HepG2 (cell line): ENCODE data around the gene SRP9. TPM values are rescaled to one million over a fixed set of nuclear protein-coding genes. Genes with fewer than 3 reads are reported as not detected.

Source experiments
- AKAP8 ChIP-seq: sonication (generic); formaldehyde crosslinking; IDR thresholded peaks from 2 replicates; pipeline ENCODE4 v1.5.1; 2020; ENCODE audit warnings: mild to moderate bottlenecking, missing genetic modification reagents
- HBP1 ChIP-seq: IDR thresholded peaks from 2 replicates; pipeline ENCODE4 v1.6.1; 2016; ENCODE audit warnings: low read depth, control low read depth
- KDM4B ChIP-seq: sonication (generic); formaldehyde crosslinking; IDR thresholded peaks from 2 replicates; pipeline ENCODE4 v1.4.0; 2020; ENCODE audit warnings: missing genetic modification reagents
- LCORL ChIP-seq, 2 experiments: fragments of 450-650 bp in 1 of 2; sonication (generic) in 1 of 2; formaldehyde crosslinking in 1 of 2; IDR thresholded peaks; 2 replicates each; pipeline versions ENCODE4 v1.5.0 to v1.6.1; 2017 to 2020; ENCODE audit warnings: antibody characterized with exemption in 1 of 2, missing genetic modification reagents in 1 of 2
- SOX6 ChIP-seq, 2 experiments: fragments of 450-650 bp in 1 of 2; sonication (generic) in 1 of 2; formaldehyde crosslinking in 1 of 2; IDR thresholded peaks; 2 replicates each; pipeline versions ENCODE4 v1.4.0 to v1.6.1; 2017 to 2020; ENCODE audit warnings: antibody characterized with exemption in 1 of 2, mild to moderate bottlenecking in 1 of 2, missing genetic modification reagents in 1 of 2
- TBL1XR1 ChIP-seq: fragments of 150-350 bp; IDR thresholded peaks from 2 replicates; pipeline ENCODE4 v1.6.1; 2014; ENCODE audit warnings: borderline replicate concordance, low read length; ENCODE audit not compliant: partially characterized antibody
- ZBTB20 ChIP-seq: sonication (generic); formaldehyde crosslinking; IDR thresholded peaks from 2 replicates; pipeline ENCODE4 v1.8.1; 2023; ENCODE audit warnings: missing genetic modification reagents, low read depth, mild to moderate bottlenecking, borderline replicate concordance
- ZNF281 ChIP-seq: sonication (generic); formaldehyde crosslinking; IDR thresholded peaks from 2 replicates; pipeline ENCODE4 v1.4.0; 2020; ENCODE audit warnings: missing genetic modification reagents, borderline replicate concordance
- ZNF543 ChIP-seq: sonication (generic); formaldehyde crosslinking; IDR thresholded peaks from 2 replicates; pipeline ENCODE4 v1.4.0; 2020; ENCODE audit warnings: mild to moderate bottlenecking, missing genetic modification reagents
- ZNF687 ChIP-seq: sonication (generic); formaldehyde crosslinking; IDR thresholded peaks from 2 replicates; pipeline ENCODE4 v1.5.1; 2020; ENCODE audit warnings: mild to moderate bottlenecking, missing genetic modification reagents, moderate library complexity
- ZNF746 ChIP-seq: sonication (generic); formaldehyde crosslinking; IDR thresholded peaks from 2 replicates; pipeline ENCODE4 v1.8.0; 2022; ENCODE audit warnings: mild to moderate bottlenecking, missing genetic modification reagents
- ZNF777 ChIP-seq: sonication (generic); formaldehyde crosslinking; IDR thresholded peaks from 2 replicates; pipeline ENCODE4 v1.4.0; 2020; ENCODE audit warnings: missing genetic modification reagents
- polyA plus RNA-seq, 8 experiments: library from polyadenylated mRNA; depleted of rRNA in 3 of 8; stranded (reverse) in 7 of 8; unstranded in 1 of 8; fragments of >200 nt; fragmentation: Illumina TruSeq in 4 of 8; extraction: Trizol in 4 of 8; gene quantifications; 2 replicates each; pipeline versions ENCODE4 v1.2.1 to v1.2.3, GENCODE V29; 2011 to 2016; ENCODE audit warnings: low read depth in 4 of 8, missing spikeins in 1 of 8, mixed read lengths in 1 of 8; ENCODE audit not compliant: insufficient read depth in 1 of 8
- total RNA-seq, 5 experiments: library from RNA; depleted of rRNA; stranded (reverse); fragments of >200 nt; fragmentation: Illumina TruSeq; extraction: Trizol; gene quantifications; 2 replicates each; pipeline ENCODE4 v1.2.3, GENCODE V29; 2016; ENCODE audit warnings: low read depth in 1 of 5
- TF ChIP-seq, protein P1 (sequence below): sonication (generic); formaldehyde crosslinking; IDR thresholded peaks from 2 replicates; pipeline ENCODE4 v1.5.0; 2020; ENCODE audit warnings: mild to moderate bottlenecking, missing genetic modification reagents, borderline replicate concordance

The SRP9 gene
- total and polyA plus RNA-seq, 2 of the 13 experiments (the other 11 are each of a cell fraction or from before 2014, with no cell fraction given), result 251 to 307 TPM

GRCh38 chr1:225809842-225810578 lies 32.4 kb downstream of the SRP9 start, which contains the start of gene EPHX1 (continued):
- TF ChIP-seq ZNF281 (CRISPR knock-in tag) (no peak), LCORL (IDR thresholded peaks at IDR 0.05) (no peak), LCORL (CRISPR knock-in tag; IDR thresholded peaks at IDR 0.05) (no peak), AKAP8 (no peak), ZNF543 (CRISPR knock-in tag) (no peak), ZNF777 (CRISPR knock-in tag) (no peak), TBL1XR1 (no peak), ZNF746 (no peak), ZBTB20 (CRISPR knock-in tag) (no peak), HBP1 (CRISPR knock-in tag) (no peak; the same call in 1 of the 2 replicates), KDM4B (no peak), ZNF687 (CRISPR knock-in tag) (peak; percentile 59), SOX6 (IDR thresholded peaks at IDR 0.05) (no peak), SOX6 (CRISPR knock-in tag; IDR thresholded peaks at IDR 0.05) (peak; percentile 48; the same call in 1 of the 2 replicates)
- TF ChIP-seq, protein P1, sequence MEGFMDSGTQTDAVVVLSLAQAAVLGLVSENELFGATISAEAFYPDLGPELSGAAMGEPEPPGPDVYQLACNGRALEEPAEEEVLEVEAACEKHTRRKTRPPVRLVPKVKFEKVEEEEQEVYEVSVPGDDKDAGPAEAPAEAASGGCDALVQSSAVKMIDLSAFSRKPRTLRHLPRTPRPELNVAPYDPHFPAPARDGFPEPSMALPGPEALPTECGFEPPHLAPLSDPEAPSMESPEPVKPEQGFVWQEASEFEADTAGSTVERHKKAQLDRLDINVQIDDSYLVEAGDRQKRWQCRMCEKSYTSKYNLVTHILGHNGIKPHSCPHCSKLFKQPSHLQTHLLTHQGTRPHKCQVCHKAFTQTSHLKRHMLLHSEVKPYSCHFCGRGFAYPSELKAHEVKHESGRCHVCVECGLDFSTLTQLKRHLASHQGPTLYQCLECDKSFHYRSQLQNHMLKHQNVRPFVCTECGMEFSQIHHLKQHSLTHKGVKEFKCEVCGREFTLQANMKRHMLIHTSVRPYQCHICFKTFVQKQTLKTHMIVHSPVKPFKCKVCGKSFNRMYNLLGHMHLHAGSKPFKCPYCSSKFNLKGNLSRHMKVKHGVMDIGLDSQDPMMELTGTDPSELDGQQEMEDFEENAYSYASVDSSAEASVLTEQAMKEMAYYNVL (CRISPR knock-in tag), result no peak
